SKM-1 (cell line): ENCODE data around the gene CLCN6.
A peak's percentile ranks its signal among the peaks of the same experiment; 100 is the strongest.

Source experiments
- DNase-seq: peaks from one replicate; lab custom pipeline; 2025; ENCODE audit not compliant: unreplicated experiment; lab: John Stamatoyannopoulos, UW

Gene CLCN6

GRCh38 chr1:11847667-11848372 lies 41.8 kb downstream of the CLCN6 start, which contains the start of gene NPPA:
Gene NPPA (minus strand): TSS chr1:11847783. CDS start chr1:11847684, 99 bp downstream.
- DNase-seq, result no peak

GRCh38 chr1:11848373-11848700 lies 42.3 kb downstream of the CLCN6 start:
- DNase-seq, result no peak

- DNase-seq, result no peak
These were observed 44.2 kb downstream of the CLCN6 start for GRCh38 chr1:11850156-11850555.

- DNase-seq, result peak; percentile 96
These were observed 45.2 kb downstream of the CLCN6 start for GRCh38 chr1:11851180-11851579.

GRCh38 chr1:11854519-11854918 lies 48.5 kb downstream of the CLCN6 start:
- no peak for DNase-seq

- no peak for DNase-seq
These were observed 49.4 kb downstream of the CLCN6 start for GRCh38 chr1:11855430-11855829.

GRCh38 chr1:11856698-11857097 lies 50.7 kb downstream of the CLCN6 start:
- no peak for DNase-seq

- no peak for DNase-seq
These were observed 51.3 kb downstream of the CLCN6 start for GRCh38 chr1:11857164-11857851.

GRCh38 chr1:11858158-11858557 lies 52.2 kb downstream of the CLCN6 start:
- no peak for DNase-seq

- DNase-seq, result no peak
These were observed 52.6 kb downstream of the CLCN6 start, which contains the start of gene NPPB for GRCh38 chr1:11858613-11858967. Gene NPPB (minus strand): TSS chr1:11858945. CDS start chr1:11858833, 112 bp downstream.

GRCh38 chr1:11858968-11859871 lies 53.2 kb downstream of the CLCN6 start:
- no peak for DNase-seq

GRCh38 chr1:11860083-11860482 lies 54.1 kb downstream of the CLCN6 start:
- no peak for DNase-seq

- no peak for DNase-seq
These were observed 54.6 kb downstream of the CLCN6 start for GRCh38 chr1:11860587-11860986.

- no peak for DNase-seq
These were observed 56.9 kb downstream of the CLCN6 start for GRCh38 chr1:11862890-11863289.

- DNase-seq, result no peak
These were observed 62.5 kb downstream of the CLCN6 start for GRCh38 chr1:11868331-11868980.

- DNase-seq, result no peak
These were observed 63.1 kb downstream of the CLCN6 start for GRCh38 chr1:11869104-11869503.

GRCh38 chr1:11869650-11870207 lies 63.7 kb downstream of the CLCN6 start:
- DNase-seq, result no peak

- no peak for DNase-seq
These were observed 66.6 kb downstream of the CLCN6 start for GRCh38 chr1:11872545-11872944.

GRCh38 chr1:11873395-11874257 lies 67.6 kb downstream of the CLCN6 start:
- no peak for DNase-seq

- no peak for DNase-seq
These were observed 68.2 kb downstream of the CLCN6 start for GRCh38 chr1:11874258-11874562.
